WTC11 (cell line): ENCODE measurements around the gene RIPOR2. TPM values are rescaled to one million over a fixed set of nuclear protein-coding genes. Genes with fewer than 3 reads are reported as not detected.

Source experiments
- ATAC-seq: fragments of 200-7000 bp; cut with Tn5 transposase; 2 replicates; pipeline ENCODE4 v1.10.0; 2021; ENCODE audit warnings: mild to moderate bottlenecking, moderate library complexity
- CTCF ChIA-PET: fragments of 300-600 bp; sonication (Branson Sonifier 250); formaldehyde crosslinking; loops from one replicate; lab custom pipeline; 2021; ENCODE audit warnings: antibody characterized with exemption; lab: Charles Lee
- POLR2A ChIA-PET: fragments of 350-600 bp; sonication (Branson Sonifier 250); formaldehyde crosslinking; loops from one replicate; lab custom pipeline; 2021; ENCODE audit warnings: antibody characterized with exemption; lab: Charles Lee
- DNase-seq: peaks from one replicate; pipeline ENCODE4 v3.0.0; 2021; ENCODE audit warnings: low spot score
- H3K27ac Mint-ChIP-seq: 2 replicates; pipeline ENCODE4 v1.8.0; 2021; ENCODE audit warnings: mixed read lengths
- H3K27me3 Mint-ChIP-seq: 2 replicates; pipeline ENCODE4 v1.8.0; 2021; ENCODE audit warnings: low read depth, mild to moderate bottlenecking, moderate library complexity, mixed read lengths
- H3K36me3 Mint-ChIP-seq: 2 replicates; pipeline ENCODE4 v1.8.0; 2021; ENCODE audit warnings: mixed read lengths
- H3K4me1 Mint-ChIP-seq: 2 replicates; pipeline ENCODE4 v1.8.0; 2022; ENCODE audit warnings: mixed read lengths
- H3K4me3 Mint-ChIP-seq: 2 replicates; pipeline ENCODE4 v1.8.0; 2021; ENCODE audit warnings: mild to moderate bottlenecking, moderate library complexity, mixed read lengths
- H3K9me3 Mint-ChIP-seq: 2 replicates; pipeline ENCODE4 v1.8.0; 2021; ENCODE audit warnings: mixed read lengths
- GTF2I ChIP-seq: fragments of 250-450 bp; sonication (Bioruptor Pico); conservative IDR thresholded peaks from 2 replicates; pipeline ENCODE4 v1.4.0; 2021; ENCODE audit warnings: mild to moderate bottlenecking
- PRRX2 ChIP-seq: fragments of 250-450 bp; sonication (Bioruptor Pico); IDR thresholded peaks from 2 replicates; pipeline ENCODE4 v1.8.0; 2021; ENCODE audit warnings: mild to moderate bottlenecking
- TEAD1 ChIP-seq: sonication (generic); formaldehyde crosslinking; IDR thresholded peaks from 2 replicates; pipeline ENCODE4 v1.8.0; 2022; ENCODE audit warnings: mild to moderate bottlenecking, missing genetic modification reagents
- ZNF317 ChIP-seq: sonication (generic); formaldehyde crosslinking; IDR thresholded peaks from 2 replicates; pipeline ENCODE4 v1.8.1; 2023; ENCODE audit warnings: low read depth, mild to moderate bottlenecking, moderate library complexity, missing genetic modification reagents, borderline replicate concordance
- total RNA-seq: library from RNA; stranded (reverse); gene quantifications from 3 replicates; pipeline ENCODE4 v1.2.3, GENCODE V29; 2021
- TF ChIP-seq, protein P1 (sequence below): fragments of 250-450 bp; sonication (Bioruptor Pico); IDR thresholded peaks from 2 replicates; pipeline ENCODE4 v1.9.0; 2021; ENCODE audit warnings: mild to moderate bottlenecking
- TF ChIP-seq, protein P2 (sequence below): sonication (generic); formaldehyde crosslinking; IDR thresholded peaks from 2 replicates; pipeline ENCODE4 v1.8.0; 2023; ENCODE audit warnings: missing genetic modification reagents, mild to moderate bottlenecking, borderline replicate concordance
- TF ChIP-seq, protein P3 (sequence below): sonication (generic); formaldehyde crosslinking; IDR thresholded peaks from 2 replicates; pipeline ENCODE4 v1.8.1; 2023; ENCODE audit warnings: mild to moderate bottlenecking, moderate library complexity, missing genetic modification reagents
- TF ChIP-seq, protein P4 (sequence below): fragments of 200-600 bp; IDR thresholded peaks from 2 replicates; pipeline ENCODE4 v1.8.0; 2022; ENCODE audit warnings: antibody characterized with exemption
- TF ChIP-seq, protein P5 (sequence below): sonication (generic); formaldehyde crosslinking; IDR thresholded peaks from 2 replicates; pipeline ENCODE4 v1.8.1; 2023; ENCODE audit warnings: mild to moderate bottlenecking, missing genetic modification reagents, moderate library complexity
- TF ChIP-seq, protein P6 (sequence below): fragments of 250-450 bp; sonication (Bioruptor Pico); IDR thresholded peaks from 2 replicates; pipeline ENCODE4 v1.9.0; 2021; ENCODE audit warnings: mild to moderate bottlenecking

RIPOR2 gene
- total RNA-seq, 1 experiment from 2014 or later: 13.5 TPM

DNA sequence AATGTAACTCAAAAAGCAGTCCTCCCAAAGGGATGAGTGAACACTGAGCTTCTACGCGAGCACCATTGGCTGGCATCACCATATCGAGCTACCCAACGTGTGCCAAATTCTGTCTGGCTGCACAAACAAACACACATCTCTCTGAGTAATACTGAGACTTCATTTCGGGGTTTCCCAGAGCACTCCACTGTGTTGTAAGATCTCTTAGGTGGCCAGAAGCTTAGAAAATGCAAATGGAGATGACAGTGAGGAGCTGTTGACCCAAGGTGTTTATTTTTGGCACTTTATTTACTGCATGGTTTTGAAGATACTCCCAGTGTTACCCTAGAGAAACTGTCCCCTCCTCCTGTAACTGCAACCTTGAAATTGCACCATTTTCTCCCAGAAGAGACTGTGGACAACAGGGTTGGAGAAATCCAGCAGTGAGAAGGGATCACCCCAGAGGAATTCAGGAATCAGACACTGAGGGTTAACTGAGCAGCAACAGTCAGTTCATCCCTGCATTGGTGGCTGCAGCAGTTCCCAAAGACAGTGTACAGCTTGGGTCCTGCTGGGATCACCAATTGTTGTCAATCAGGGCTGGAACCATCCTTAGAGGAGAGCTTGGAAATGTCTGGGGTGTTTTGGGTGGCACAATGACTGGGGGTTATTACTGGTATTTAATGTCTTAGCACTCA, 1.0 kb upstream of the RIPOR2 start (continued):
- TF ChIP-seq, protein P1, sequence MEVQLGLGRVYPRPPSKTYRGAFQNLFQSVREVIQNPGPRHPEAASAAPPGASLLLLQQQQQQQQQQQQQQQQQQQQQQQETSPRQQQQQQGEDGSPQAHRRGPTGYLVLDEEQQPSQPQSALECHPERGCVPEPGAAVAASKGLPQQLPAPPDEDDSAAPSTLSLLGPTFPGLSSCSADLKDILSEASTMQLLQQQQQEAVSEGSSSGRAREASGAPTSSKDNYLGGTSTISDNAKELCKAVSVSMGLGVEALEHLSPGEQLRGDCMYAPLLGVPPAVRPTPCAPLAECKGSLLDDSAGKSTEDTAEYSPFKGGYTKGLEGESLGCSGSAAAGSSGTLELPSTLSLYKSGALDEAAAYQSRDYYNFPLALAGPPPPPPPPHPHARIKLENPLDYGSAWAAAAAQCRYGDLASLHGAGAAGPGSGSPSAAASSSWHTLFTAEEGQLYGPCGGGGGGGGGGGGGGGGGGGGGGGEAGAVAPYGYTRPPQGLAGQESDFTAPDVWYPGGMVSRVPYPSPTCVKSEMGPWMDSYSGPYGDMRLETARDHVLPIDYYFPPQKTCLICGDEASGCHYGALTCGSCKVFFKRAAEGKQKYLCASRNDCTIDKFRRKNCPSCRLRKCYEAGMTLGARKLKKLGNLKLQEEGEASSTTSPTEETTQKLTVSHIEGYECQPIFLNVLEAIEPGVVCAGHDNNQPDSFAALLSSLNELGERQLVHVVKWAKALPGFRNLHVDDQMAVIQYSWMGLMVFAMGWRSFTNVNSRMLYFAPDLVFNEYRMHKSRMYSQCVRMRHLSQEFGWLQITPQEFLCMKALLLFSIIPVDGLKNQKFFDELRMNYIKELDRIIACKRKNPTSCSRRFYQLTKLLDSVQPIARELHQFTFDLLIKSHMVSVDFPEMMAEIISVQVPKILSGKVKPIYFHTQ (CRISPR knock-in tag): no peak
- TF ChIP-seq, protein P2, sequence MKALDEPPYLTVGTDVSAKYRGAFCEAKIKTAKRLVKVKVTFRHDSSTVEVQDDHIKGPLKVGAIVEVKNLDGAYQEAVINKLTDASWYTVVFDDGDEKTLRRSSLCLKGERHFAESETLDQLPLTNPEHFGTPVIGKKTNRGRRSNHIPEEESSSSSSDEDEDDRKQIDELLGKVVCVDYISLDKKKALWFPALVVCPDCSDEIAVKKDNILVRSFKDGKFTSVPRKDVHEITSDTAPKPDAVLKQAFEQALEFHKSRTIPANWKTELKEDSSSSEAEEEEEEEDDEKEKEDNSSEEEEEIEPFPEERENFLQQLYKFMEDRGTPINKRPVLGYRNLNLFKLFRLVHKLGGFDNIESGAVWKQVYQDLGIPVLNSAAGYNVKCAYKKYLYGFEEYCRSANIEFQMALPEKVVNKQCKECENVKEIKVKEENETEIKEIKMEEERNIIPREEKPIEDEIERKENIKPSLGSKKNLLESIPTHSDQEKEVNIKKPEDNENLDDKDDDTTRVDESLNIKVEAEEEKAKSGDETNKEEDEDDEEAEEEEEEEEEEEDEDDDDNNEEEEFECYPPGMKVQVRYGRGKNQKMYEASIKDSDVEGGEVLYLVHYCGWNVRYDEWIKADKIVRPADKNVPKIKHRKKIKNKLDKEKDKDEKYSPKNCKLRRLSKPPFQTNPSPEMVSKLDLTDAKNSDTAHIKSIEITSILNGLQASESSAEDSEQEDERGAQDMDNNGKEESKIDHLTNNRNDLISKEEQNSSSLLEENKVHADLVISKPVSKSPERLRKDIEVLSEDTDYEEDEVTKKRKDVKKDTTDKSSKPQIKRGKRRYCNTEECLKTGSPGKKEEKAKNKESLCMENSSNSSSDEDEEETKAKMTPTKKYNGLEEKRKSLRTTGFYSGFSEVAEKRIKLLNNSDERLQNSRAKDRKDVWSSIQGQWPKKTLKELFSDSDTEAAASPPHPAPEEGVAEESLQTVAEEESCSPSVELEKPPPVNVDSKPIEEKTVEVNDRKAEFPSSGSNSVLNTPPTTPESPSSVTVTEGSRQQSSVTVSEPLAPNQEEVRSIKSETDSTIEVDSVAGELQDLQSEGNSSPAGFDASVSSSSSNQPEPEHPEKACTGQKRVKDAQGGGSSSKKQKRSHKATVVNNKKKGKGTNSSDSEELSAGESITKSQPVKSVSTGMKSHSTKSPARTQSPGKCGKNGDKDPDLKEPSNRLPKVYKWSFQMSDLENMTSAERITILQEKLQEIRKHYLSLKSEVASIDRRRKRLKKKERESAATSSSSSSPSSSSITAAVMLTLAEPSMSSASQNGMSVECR (CRISPR knock-in tag): no peak
- TF ChIP-seq PRRX2 (CRISPR knock-in tag): no peak
- TF ChIP-seq, protein P3, sequence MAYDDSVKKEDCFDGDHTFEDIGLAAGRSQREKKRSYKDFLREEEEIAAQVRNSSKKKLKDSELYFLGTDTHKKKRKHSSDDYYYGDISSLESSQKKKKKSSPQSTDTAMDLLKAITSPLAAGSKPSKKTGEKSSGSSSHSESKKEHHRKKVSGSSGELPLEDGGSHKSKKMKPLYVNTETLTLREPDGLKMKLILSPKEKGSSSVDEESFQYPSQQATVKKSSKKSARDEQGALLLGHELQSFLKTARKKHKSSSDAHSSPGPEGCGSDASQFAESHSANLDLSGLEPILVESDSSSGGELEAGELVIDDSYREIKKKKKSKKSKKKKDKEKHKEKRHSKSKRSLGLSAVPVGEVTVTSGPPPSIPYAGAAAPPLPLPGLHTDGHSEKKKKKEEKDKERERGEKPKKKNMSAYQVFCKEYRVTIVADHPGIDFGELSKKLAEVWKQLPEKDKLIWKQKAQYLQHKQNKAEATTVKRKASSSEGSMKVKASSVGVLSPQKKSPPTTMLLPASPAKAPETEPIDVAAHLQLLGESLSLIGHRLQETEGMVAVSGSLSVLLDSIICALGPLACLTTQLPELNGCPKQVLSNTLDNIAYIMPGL (CRISPR knock-in tag): no peak
- TF ChIP-seq, protein P4, sequence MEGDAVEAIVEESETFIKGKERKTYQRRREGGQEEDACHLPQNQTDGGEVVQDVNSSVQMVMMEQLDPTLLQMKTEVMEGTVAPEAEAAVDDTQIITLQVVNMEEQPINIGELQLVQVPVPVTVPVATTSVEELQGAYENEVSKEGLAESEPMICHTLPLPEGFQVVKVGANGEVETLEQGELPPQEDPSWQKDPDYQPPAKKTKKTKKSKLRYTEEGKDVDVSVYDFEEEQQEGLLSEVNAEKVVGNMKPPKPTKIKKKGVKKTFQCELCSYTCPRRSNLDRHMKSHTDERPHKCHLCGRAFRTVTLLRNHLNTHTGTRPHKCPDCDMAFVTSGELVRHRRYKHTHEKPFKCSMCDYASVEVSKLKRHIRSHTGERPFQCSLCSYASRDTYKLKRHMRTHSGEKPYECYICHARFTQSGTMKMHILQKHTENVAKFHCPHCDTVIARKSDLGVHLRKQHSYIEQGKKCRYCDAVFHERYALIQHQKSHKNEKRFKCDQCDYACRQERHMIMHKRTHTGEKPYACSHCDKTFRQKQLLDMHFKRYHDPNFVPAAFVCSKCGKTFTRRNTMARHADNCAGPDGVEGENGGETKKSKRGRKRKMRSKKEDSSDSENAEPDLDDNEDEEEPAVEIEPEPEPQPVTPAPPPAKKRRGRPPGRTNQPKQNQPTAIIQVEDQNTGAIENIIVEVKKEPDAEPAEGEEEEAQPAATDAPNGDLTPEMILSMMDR: no peak
- no peak for TF ChIP-seq GTF2I (CRISPR knock-in tag)
- TF ChIP-seq, protein P5, sequence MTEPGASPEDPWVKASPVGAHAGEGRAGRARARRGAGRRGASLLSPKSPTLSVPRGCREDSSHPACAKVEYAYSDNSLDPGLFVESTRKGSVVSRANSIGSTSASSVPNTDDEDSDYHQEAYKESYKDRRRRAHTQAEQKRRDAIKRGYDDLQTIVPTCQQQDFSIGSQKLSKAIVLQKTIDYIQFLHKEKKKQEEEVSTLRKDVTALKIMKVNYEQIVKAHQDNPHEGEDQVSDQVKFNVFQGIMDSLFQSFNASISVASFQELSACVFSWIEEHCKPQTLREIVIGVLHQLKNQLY (CRISPR knock-in tag): no peak
- TF ChIP-seq, all 79 proteins: peak for 0

DNA sequence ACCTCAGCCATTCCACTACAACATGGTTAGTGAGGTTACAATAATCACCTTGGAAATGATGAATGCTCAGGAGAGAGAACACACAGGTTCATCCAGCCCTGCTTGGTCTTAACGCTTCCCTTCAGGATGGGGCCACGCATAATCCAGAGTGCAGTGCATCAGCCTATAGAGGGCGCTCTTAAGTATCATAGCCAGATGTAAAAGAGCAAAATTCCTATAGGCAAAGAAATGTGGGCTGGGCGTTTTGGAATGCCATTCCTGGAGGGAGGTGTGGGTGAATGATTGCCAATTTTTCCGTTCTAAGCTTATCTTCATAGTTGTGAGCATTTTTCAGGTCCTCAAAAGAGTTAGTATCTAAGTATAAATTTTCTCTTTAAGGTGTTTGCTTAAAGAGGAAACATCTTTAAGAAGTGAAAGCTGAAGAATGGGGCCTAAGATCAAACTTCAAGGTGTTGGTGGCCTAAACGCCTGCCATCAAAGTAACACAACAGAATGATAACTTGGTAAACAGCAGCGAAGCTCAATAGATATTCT, 1.8 kb downstream of the RIPOR2 start:
- no peaks in the 10 kb centered on the region for H3K27me3 Mint-ChIP-seq
- H3K27ac Mint-ChIP-seq: 0 out of 2 replicates have a peak overlapping the region, but pooled peaks have one; percentile 33
- ChIA-PET POLR2A (interaction anchor here (1.7 kb wide), 1 partner anchor 23 kb away, joined by 6 read pairs; no protein-coding TSS in a partner anchor), CTCF (interaction anchor here (0.6 to 5.8 kb wide), 33 partner anchors 8 to 159 kb away, joined by 3 to 98 read pairs (median 5); partner anchors contain the start of gene GMNN)
- H3K4me3 Mint-ChIP-seq: peak overlapping the region; percentile 32
- H3K9me3 Mint-ChIP-seq: no peaks in the 10 kb centered on the region
- TF ChIP-seq, protein P6, sequence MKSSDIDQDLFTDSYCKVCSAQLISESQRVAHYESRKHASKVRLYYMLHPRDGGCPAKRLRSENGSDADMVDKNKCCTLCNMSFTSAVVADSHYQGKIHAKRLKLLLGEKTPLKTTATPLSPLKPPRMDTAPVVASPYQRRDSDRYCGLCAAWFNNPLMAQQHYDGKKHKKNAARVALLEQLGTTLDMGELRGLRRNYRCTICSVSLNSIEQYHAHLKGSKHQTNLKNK (CRISPR knock-in tag): no peak
- TF ChIP-seq, protein P4: peak; percentile 79
- peak; percentile 46; the same call in 1 of the 2 replicates for TF ChIP-seq TEAD1 (CRISPR knock-in tag)
- TF ChIP-seq ZNF317 (CRISPR knock-in tag): no peak
- DNase-seq: peak; percentile 61
- no peaks in the 10 kb centered on the region for H3K36me3 Mint-ChIP-seq
- ATAC-seq: peak; percentile 81
- H3K4me1 Mint-ChIP-seq: peaks cover 66% of the 10 kb centered on the region
